ENCODE measurements around the gene TRIP13.

TRIP13 gene

DNA sequence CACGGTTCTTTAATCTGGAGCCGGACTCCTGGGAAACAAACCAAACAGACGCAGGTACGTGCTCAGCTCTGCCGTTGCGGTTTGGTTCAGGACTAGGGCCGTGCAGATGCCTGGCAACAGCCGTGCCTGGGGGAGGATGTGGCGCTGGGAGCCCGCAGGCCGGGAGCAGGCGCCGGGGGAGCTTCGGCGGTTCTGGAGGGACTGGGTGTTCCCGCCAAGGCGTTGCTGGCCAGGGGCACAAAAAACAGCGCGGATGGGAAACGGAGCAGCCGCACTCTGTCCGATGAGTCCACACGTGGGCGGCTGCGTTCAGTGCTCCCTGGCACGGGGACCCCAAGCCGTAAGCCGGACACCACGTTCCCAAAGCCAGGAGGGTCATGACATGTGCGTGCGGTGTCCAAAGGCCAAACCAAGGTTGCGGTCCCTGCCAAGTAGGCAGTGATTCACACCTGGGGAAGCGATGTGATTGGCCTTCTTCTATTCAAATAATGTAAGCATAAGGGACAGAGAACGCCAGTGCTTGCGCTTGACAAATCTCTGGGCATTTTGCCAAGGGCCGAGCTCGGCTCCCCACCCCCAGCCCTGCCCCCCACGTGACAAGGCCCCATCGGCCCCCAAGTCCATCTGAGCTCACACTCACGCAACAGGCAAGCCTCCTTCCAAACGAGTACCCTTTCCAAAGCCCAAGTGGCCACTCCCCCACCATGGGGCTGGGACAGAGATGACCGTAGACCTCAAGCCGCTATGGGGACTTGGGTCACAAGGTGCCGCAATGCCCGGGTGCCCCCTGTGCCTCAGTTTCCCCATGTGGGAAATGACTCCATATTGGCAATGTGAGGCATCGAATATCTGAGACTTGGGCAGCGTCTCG is 66.3 kb downstream of the TRIP13 start:
- H3K4me3 ChIP-seq (replicated peaks; ENCODE audit: low read depth, low read length) = no peak overlapping the region
- DNase-seq (ENCODE audit: extremely low read depth, insufficient read length) = no peak
- H3K36me3 ChIP-seq (ENCODE audit: control insufficient read depth, insufficient read depth, low read length) = no peaks in the 10 kb centered on the region
- H3K27me3 ChIP-seq (replicated peaks; ENCODE audit: control insufficient read depth, insufficient read depth, low read length) = no peaks in the 10 kb centered on the region; the same call in 1 of the 2 replicates
- TF ChIP-seq, protein P1, sequence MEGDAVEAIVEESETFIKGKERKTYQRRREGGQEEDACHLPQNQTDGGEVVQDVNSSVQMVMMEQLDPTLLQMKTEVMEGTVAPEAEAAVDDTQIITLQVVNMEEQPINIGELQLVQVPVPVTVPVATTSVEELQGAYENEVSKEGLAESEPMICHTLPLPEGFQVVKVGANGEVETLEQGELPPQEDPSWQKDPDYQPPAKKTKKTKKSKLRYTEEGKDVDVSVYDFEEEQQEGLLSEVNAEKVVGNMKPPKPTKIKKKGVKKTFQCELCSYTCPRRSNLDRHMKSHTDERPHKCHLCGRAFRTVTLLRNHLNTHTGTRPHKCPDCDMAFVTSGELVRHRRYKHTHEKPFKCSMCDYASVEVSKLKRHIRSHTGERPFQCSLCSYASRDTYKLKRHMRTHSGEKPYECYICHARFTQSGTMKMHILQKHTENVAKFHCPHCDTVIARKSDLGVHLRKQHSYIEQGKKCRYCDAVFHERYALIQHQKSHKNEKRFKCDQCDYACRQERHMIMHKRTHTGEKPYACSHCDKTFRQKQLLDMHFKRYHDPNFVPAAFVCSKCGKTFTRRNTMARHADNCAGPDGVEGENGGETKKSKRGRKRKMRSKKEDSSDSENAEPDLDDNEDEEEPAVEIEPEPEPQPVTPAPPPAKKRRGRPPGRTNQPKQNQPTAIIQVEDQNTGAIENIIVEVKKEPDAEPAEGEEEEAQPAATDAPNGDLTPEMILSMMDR (IDR thresholded peaks at IDR 0.05; ENCODE audit: insufficient read depth, low read length, poor library complexity, severe bottlenecking) = no peak

DNA sequence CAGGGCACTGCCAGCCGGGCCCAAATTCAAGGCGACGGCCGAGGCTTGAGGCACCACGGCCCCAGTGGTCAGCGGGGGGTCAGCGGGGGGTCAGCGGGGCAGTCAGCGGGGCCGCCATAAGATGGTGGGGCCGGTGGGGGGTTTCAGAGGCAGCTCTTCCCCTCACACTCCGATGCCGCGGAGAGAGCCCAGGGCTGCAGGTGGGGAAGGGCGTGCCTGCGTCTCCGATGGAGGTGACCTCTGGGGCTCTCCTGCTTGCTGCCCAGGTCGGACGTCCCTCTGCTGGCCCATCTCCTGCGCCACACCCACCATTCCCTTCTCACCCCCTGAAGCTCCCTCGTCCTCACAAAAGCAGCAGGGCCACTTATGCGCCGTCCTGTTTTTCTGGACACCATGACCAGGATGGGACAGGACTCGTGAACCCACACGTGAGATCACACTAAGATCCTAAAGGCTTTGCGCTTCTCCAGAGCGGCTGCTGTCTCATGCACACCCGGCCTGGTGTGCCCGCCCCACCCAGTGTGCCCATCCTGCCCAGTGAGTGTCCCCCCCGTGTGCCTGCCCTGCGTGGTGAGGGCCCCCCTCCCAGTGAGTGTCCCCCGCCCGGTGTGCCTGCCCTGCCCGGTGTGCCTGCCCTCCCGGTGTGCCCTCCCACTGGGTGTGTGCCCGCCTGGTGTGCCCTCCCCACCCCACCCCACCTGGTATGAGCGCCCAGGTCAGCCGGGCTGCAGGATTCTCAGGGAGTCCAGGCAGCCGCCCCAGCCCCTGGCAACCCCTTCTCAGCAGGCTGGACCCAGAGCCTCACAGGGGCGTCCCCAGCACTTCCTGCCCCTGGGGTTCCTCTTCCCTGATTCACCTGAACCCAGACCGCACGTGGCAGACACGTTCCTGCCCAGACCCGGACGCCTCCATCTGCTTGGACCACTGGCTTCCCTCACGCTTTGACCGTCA is 67.2 kb downstream of the TRIP13 start:
- TF ChIP-seq, protein P1 (IDR thresholded peaks at IDR 0.05; ENCODE audit: insufficient read depth, low read length, poor library complexity, severe bottlenecking) = no peak
- no peaks in the 10 kb centered on the region for H3K27me3 ChIP-seq (replicated peaks; ENCODE audit: control insufficient read depth, insufficient read depth, low read length)
- DNase-seq (ENCODE audit: extremely low read depth, insufficient read length) = no peak
- no peaks in the 10 kb centered on the region for H3K36me3 ChIP-seq (ENCODE audit: control insufficient read depth, insufficient read depth, low read length)
- H3K4me3 ChIP-seq (replicated peaks; ENCODE audit: low read depth, low read length) = no peak overlapping the region

DNA sequence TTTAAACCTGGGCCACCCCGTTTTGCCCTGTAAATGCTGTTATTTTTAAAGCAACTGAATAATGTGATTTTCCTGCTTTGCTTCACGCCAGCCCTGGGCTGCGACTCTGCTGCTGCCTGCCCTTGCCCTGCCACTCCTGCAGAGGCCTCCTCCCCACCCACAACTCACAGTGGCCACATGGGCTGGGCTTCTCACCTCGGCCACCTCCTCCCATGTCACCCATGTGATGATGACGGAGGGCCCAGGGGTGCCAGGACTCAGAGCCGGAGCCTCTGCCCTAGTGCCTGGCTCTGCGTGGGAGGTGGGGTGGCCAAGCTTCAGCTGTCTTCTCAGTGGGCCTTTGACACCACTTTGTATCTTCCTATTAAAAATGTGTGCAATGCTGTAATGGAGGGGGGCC is 67.9 kb downstream of the TRIP13 start:
- Histone ChIP-seq H3K36me3 (ENCODE audit: control insufficient read depth, insufficient read depth, low read length) (no peaks in the 10 kb centered on the region), H3K4me3 (replicated peaks; ENCODE audit: low read depth, low read length) (no peak overlapping the region), H3K27me3 (replicated peaks; ENCODE audit: control insufficient read depth, insufficient read depth, low read length) (no peaks in the 10 kb centered on the region)
- TF ChIP-seq, protein P1 (IDR thresholded peaks at IDR 0.05; ENCODE audit: insufficient read depth, low read length, poor library complexity, severe bottlenecking) = no peak
- DNase-seq (ENCODE audit: extremely low read depth, insufficient read length) = no peak

DNA sequence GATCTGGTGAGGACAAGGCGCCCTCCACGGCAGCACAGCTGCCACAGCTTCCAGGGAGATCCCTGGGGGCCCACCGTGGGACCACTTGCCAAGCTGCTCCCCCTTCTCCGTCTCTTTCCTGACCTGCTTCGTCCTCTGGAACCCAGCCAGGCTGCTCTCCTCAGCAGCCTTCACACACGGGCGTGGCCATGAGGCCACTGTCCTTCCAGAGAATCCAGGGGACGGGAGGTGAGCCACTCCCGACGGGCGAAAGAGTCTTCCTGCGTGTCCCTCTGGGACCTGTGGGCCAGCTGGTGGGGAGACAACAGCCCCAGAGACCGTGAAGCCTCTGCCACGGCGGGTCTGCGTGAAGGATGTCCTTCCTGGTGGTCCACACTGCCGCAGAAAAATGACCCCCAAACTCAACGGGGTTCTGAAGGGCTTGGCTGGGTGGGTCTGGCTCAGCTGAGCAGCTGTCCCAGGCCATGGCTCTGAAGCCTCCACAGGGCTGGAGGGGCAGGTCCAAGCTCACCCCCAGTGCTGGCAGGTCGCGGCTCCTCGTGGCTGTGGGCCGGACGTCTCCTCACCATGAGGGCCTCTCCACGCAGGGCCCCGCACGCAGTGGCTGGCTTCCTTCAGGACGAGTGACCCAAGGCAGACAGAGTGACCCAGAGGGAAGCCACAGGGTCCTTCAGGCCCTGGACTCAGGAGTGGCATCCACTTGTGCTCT is 68.5 kb downstream of the TRIP13 start:
- Histone ChIP-seq H3K4me3 (replicated peaks; ENCODE audit: low read depth, low read length) (no peak overlapping the region), H3K36me3 (ENCODE audit: control insufficient read depth, insufficient read depth, low read length) (no peaks in the 10 kb centered on the region), H3K27me3 (replicated peaks; ENCODE audit: control insufficient read depth, insufficient read depth, low read length) (no peaks in the 10 kb centered on the region)
- TF ChIP-seq, protein P1 (IDR thresholded peaks at IDR 0.05; ENCODE audit: insufficient read depth, low read length, poor library complexity, severe bottlenecking) = no peak
- no peak for DNase-seq (ENCODE audit: extremely low read depth, insufficient read length)

DNA sequence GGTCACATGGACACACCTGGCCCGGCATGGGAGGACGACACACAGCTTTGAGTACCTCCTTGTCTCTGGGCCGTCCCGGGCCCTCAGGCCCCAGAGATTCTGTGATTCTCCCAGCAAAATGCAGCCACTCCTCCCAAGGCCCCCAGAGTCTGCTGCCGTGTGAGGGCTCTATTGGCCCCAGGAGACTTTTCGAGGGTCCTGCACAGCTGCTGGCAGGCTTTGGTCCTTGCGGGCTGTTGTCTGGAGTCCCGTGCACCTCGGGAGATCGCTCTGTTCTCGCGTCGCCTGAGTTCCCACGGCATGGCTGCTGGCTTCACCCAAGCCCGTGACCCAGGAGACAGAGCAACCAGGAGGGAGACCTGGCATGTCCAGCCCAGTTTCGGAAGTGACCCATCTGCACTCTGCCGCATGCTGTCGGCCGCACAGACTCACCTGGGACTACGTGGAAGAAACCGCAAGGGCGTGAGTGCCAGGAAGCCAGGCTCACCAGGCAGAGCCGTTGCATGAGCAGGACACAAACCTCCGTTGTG is 69.1 kb downstream of the TRIP13 start:
- no peak overlapping the region for H3K4me3 ChIP-seq (replicated peaks; ENCODE audit: low read depth, low read length)
- H3K27me3 ChIP-seq (replicated peaks; ENCODE audit: control insufficient read depth, insufficient read depth, low read length) = no peaks in the 10 kb centered on the region; the same call in 1 of the 2 replicates
- DNase-seq (ENCODE audit: extremely low read depth, insufficient read length) = no peak
- no peaks in the 10 kb centered on the region for H3K36me3 ChIP-seq (ENCODE audit: control insufficient read depth, insufficient read depth, low read length)
- TF ChIP-seq, protein P1 (IDR thresholded peaks at IDR 0.05; ENCODE audit: insufficient read depth, low read length, poor library complexity, severe bottlenecking) = no peak

All from GM06990 (cell line).